Erythroblast (primary cell): ENCODE results near the gene JAZF1.

ENCODE experiments used
- GATA1 ChIP-seq: IDR thresholded peaks from 2 replicates; pipeline ENCODE4 v1.6.1; 2011; ENCODE audit warnings: low read depth, mild to moderate bottlenecking, control low read depth, low read length, moderate library complexity
- POLR2A ChIP-seq: IDR thresholded peaks from 2 replicates; pipeline ENCODE4 v1.6.1; 2011; ENCODE audit warnings: mild to moderate bottlenecking, low read length

- TF ChIP-seq POLR2A (no peak), GATA1 (no peak)
Observed at GRCh38 chr7:28178599-28178998, 2.0 kb downstream of the JAZF1 start.
